ENCODE measurements around the gene COL1A2. TPM values are rescaled to one million over a fixed set of nuclear protein-coding genes. Genes with fewer than 3 reads are reported as not detected.

COL1A2 gene
- total RNA-seq, 2 experiments from 2014 or later = 0.11 to 0.19 TPM

DNA sequence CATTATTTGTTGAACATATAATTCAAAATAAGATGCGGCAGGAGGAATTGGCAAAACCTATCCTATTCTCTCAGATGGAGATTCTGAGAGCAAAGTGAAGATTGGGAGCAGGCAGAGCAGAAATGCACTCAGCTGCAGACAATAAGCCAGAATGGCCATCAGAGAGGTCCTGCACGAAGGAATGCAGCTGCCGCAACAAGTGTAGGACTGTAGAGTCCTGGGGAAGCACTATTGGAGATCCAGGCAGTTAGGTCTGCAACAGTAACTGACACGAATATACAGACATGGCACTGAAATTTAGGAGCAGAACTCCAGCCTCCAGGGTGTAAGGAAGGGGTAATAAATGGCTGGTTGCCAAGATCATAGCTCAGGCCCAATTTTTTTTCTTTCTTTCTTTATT is 10.4 kb upstream of the COL1A2 start:
- H3K36me3 Mint-ChIP-seq (ENCODE audit: low read depth) = no peaks in the 10 kb centered on the region
- H3K27ac Mint-ChIP-seq = no peak overlapping the region
- CTCF ChIA-PET = interaction anchor here (0.9 kb wide), 1 partner anchor 52 kb away, joined by 3 read pairs; no protein-coding TSS in a partner anchor
- H3K4me1 Mint-ChIP-seq = no peaks in the 10 kb centered on the region
- no peak for DNase-seq
- POLR2A ChIA-PET = no interaction called here
- peaks cover 10% of the 10 kb centered on the region for H3K27me3 Mint-ChIP-seq
- ATAC-seq = no peak
- intact Hi-C loops (cut with DNase I, micrococcal nuclease) = no loop called here
- H3K4me3 Mint-ChIP-seq = no peak overlapping the region
- H3K9me3 Mint-ChIP-seq (ENCODE audit: low read depth) = no peaks in the 10 kb centered on the region

- CTCF ChIA-PET = interaction anchor here (0.6 kb wide), 1 partner anchor 10 kb away, joined by 3 read pairs; no protein-coding TSS in a partner anchor
- H3K4me1 Mint-ChIP-seq = no peaks in the 10 kb centered on the region
- intact Hi-C loops (cut with DNase I, micrococcal nuclease) = no loop called here
- no peak overlapping the region for H3K4me3 Mint-ChIP-seq
- peaks cover 15% of the 10 kb centered on the region for H3K27me3 Mint-ChIP-seq
- no peak for ATAC-seq
- H3K9me3 Mint-ChIP-seq (ENCODE audit: low read depth) = no peaks in the 10 kb centered on the region
- DNase-seq = no peak
- no peaks in the 10 kb centered on the region for H3K36me3 Mint-ChIP-seq (ENCODE audit: low read depth)
- H3K27ac Mint-ChIP-seq = no peak overlapping the region
- POLR2A ChIA-PET = no interaction called here
These were observed 8.3 kb upstream of the COL1A2 start for GRCh38 chr7:94386416-94386815.

DNA sequence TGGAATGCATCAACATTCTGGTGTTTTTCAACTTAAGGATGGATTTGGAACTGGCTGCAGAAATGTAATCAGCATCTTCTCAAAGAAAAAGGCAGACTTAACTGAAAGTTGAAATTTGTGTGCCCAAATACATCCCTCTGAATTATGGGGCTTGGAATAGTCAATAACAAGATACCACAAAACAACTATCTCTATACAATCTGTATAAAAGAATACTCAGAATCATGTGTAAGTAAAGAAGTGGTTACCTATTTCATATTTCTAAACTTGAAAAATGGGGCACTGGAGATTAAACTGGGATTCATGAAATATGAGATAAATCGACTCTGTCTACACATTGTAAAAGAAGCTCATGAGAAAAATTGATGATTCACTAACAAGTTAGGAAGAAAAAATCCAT is 6.2 kb upstream of the COL1A2 start:
- no peaks in the 10 kb centered on the region for H3K36me3 Mint-ChIP-seq (ENCODE audit: low read depth)
- no peaks in the 10 kb centered on the region for H3K4me1 Mint-ChIP-seq
- H3K27ac Mint-ChIP-seq = no peak overlapping the region
- ChIA-PET POLR2A (no interaction called here), CTCF (interaction anchor here (1.2 kb wide), 1 partner anchor 298 kb away, joined by 3 read pairs; no protein-coding TSS in a partner anchor)
- no peak overlapping the region for H3K4me3 Mint-ChIP-seq
- no peaks in the 10 kb centered on the region for H3K9me3 Mint-ChIP-seq (ENCODE audit: low read depth)
- peaks cover 19% of the 10 kb centered on the region for H3K27me3 Mint-ChIP-seq
- ATAC-seq (no peak), DNase-seq (no peak)
- intact Hi-C loops (cut with DNase I, micrococcal nuclease) = no loop called here

DNA sequence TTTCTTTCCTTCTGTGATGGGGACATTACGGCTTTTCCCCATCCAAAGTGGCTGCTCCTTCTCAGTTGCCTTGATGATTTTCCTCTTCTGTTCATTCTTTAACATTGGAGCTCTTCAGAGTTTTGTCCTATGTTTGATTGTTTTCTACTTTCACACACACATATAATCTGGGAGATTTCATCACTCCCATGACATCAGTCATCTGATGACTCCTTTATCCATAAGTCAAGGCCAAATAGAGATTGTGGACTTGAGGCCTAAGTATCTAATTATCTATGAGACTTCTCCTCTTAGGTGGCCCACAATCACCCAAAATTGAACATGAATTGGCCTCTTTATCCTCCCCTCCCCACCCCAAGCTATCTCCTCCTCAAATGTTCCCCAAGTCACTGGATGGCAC is 5.3 kb upstream of the COL1A2 start:
- ChIA-PET CTCF (no interaction called here), POLR2A (no interaction called here)
- ATAC-seq (no peak), DNase-seq (no peak)
- intact Hi-C loops (cut with DNase I, micrococcal nuclease) = no loop called here
- Mint-ChIP-seq H3K9me3 (ENCODE audit: low read depth) (no peaks in the 10 kb centered on the region), H3K4me3 (no peak overlapping the region), H3K27me3 (peaks cover 23% of the 10 kb centered on the region), H3K27ac (no peak overlapping the region), H3K36me3 (ENCODE audit: low read depth) (no peaks in the 10 kb centered on the region), H3K4me1 (no peaks in the 10 kb centered on the region)

GRCh38 chr7:94391726-94392392 is 2.8 kb upstream of the COL1A2 start:
- intact Hi-C loops (cut with DNase I, micrococcal nuclease) = loop anchor here (10.0 kb wide), 4 partner anchors 307 to 1147 kb away; no protein-coding TSS in a partner anchor
- DNase-seq (no peak), ATAC-seq (no peak)
- ChIA-PET POLR2A (no interaction called here), CTCF (no interaction called here)
- no peak overlapping the region for H3K4me3 Mint-ChIP-seq
- H3K9me3 Mint-ChIP-seq (ENCODE audit: low read depth) = no peaks in the 10 kb centered on the region
- no peak overlapping the region for H3K27ac Mint-ChIP-seq
- peaks cover 8% of the 10 kb centered on the region for H3K4me1 Mint-ChIP-seq
- no peaks in the 10 kb centered on the region for H3K36me3 Mint-ChIP-seq (ENCODE audit: low read depth)
- peaks cover 33% of the 10 kb centered on the region for H3K27me3 Mint-ChIP-seq

GRCh38 chr7:94392393-94392786 is 2.3 kb upstream of the COL1A2 start:
- Mint-ChIP-seq H3K27me3 (peaks cover 33% of the 10 kb centered on the region), H3K27ac (no peak overlapping the region), H3K9me3 (ENCODE audit: low read depth) (no peaks in the 10 kb centered on the region), H3K36me3 (ENCODE audit: low read depth) (no peaks in the 10 kb centered on the region), H3K4me3 (no peak overlapping the region), H3K4me1 (peaks cover 8% of the 10 kb centered on the region)
- POLR2A ChIA-PET = no interaction called here
- ATAC-seq = no peak
- CTCF ChIA-PET = no interaction called here
- DNase-seq = no peak
- intact Hi-C loops (cut with DNase I, micrococcal nuclease) = loop anchor here (10.0 kb wide), 4 partner anchors 308 to 1148 kb away; no protein-coding TSS in a partner anchor

DNA sequence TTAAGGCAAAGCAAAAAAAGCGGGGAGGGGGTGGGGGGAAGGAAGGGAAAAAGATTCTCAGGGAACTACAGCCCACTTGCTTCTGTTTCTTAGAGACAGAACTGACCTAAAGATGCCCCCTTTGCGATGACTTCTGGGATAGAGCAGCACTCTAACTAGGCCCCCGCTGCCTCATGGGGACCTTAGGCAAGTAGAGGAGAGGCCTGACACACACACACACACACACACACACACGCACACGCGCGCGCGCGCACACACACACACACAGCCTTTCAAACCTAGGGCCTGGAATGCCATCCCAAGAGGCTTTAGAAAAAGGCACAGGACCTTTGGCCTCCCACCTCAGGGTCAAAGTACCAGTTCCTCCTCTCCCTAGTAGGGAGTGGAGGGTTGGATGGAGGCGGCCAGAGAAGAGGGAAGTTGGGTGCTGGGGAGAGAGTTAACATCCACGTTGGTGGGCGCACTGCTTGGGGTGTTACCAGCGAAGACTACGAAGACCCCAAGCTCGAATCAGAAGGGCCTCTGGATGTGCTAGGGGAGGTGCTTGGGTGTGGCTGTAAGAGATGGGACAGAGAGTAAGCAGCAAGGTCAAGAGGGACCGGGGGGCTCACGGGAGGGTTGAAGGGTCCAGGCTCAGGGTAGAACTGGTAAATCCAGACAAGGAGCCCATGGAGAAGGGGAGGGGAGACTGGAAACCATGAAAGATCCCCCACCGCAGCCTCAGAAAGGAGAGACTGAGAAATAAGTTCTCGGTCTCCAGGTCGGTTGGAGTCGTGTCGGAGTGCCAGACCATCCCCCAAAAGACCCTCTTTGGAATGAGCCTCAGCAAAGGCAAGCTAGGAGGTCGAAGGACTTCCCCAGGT is 1.2 kb upstream of the COL1A2 start:
- intact Hi-C loops (cut with DNase I, micrococcal nuclease) = loop anchor here (2.0 to 10.0 kb wide), 6 partner anchors 309 to 1149 kb away; no protein-coding TSS in a partner anchor
- ChIA-PET CTCF (interaction anchor here (0.6 to 0.7 kb wide), 2 partner anchors 45 to 326 kb away, joined by 3 to 4 read pairs; no protein-coding TSS in a partner anchor), POLR2A (no interaction called here)
- no peak overlapping the region for H3K27ac Mint-ChIP-seq
- H3K4me1 Mint-ChIP-seq = peaks cover 8% of the 10 kb centered on the region
- no peaks in the 10 kb centered on the region for H3K36me3 Mint-ChIP-seq (ENCODE audit: low read depth)
- ATAC-seq (no peak), DNase-seq (no peak)
- no peaks in the 10 kb centered on the region for H3K9me3 Mint-ChIP-seq (ENCODE audit: low read depth)
- no peak overlapping the region for H3K4me3 Mint-ChIP-seq
- H3K27me3 Mint-ChIP-seq = peaks cover 30% of the 10 kb centered on the region

- Mint-ChIP-seq H3K9me3 (ENCODE audit: low read depth) (no peaks in the 10 kb centered on the region), H3K27ac (no peak overlapping the region), H3K4me1 (peaks cover 8% of the 10 kb centered on the region), H3K4me3 (no peak overlapping the region), H3K36me3 (ENCODE audit: low read depth) (no peaks in the 10 kb centered on the region), H3K27me3 (peaks cover 27% of the 10 kb centered on the region)
- intact Hi-C loops (cut with DNase I, micrococcal nuclease) = loop anchor here (2.0 to 10.0 kb wide), 6 partner anchors 309 to 1149 kb away; no protein-coding TSS in a partner anchor
- ATAC-seq (no peak), DNase-seq (no peak)
- CTCF ChIA-PET = interaction anchor here (0.6 to 0.7 kb wide), 2 partner anchors 45 to 327 kb away, joined by 3 to 4 read pairs; no protein-coding TSS in a partner anchor
- POLR2A ChIA-PET = no interaction called here
These were observed 622 bp upstream of the COL1A2 start for GRCh38 chr7:94394109-94394436.

GRCh38 chr7:94395141-94396036 is 694 bp downstream of the COL1A2 start:
- ATAC-seq = peak; percentile 80
- Mint-ChIP-seq H3K27me3 (peaks cover 23% of the 10 kb centered on the region), H3K27ac (no peak overlapping the region)

DNA sequence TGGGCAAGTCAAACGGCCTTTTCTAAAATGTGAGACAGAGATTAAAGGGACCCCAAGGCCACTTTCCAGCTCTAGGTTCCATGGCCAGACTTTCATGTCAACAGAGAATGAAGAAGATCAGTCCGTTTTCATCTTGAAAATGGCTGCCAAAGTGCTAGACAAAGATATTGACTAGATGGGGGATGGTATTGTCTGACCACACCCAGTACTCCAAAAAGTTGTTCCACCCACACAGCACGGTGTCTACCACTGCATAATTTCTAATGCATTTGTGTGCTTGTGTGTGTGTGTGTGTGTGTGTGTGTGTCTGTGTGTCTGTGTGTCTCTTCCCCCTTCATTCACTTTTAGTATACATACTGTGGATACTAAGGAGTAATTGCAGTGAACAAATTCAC is 1.3 kb downstream of the COL1A2 start:
- Mint-ChIP-seq H3K36me3 (ENCODE audit: low read depth) (no peaks in the 10 kb centered on the region), H3K4me3 (no peak overlapping the region), H3K27ac (no peak overlapping the region), H3K9me3 (ENCODE audit: low read depth) (no peaks in the 10 kb centered on the region), H3K27me3 (peaks cover 25% of the 10 kb centered on the region), H3K4me1 (peaks cover 8% of the 10 kb centered on the region)
- ATAC-seq (no peak), DNase-seq (no peak)
- intact Hi-C loops (cut with DNase I, micrococcal nuclease) = loop anchor here (5.0 to 10.0 kb wide), 7 partner anchors 109 to 1151 kb away; no protein-coding TSS in a partner anchor
- ChIA-PET POLR2A (no interaction called here), CTCF (interaction anchor here (1.6 kb wide), 1 partner anchor 19 kb away, joined by 3 read pairs; no protein-coding TSS in a partner anchor)

More at GRCh38 chr7:94395141-94396036, 694 bp downstream of the COL1A2 start:
- POLR2A ChIA-PET = no interaction called here
- H3K9me3 Mint-ChIP-seq (ENCODE audit: low read depth) = no peaks in the 10 kb centered on the region
- CTCF ChIA-PET = interaction anchor here (0.5 to 1.6 kb wide), 7 partner anchors 8 to 952 kb away, joined by 3 to 5 read pairs (median 3); no protein-coding TSS in a partner anchor
- peaks cover 8% of the 10 kb centered on the region for H3K4me1 Mint-ChIP-seq
- intact Hi-C loops (cut with DNase I, micrococcal nuclease) = loop anchor here (1.0 to 10.0 kb wide), 11 partner anchors 108 to 1151 kb away; no protein-coding TSS in a partner anchor
- DNase-seq = peak; percentile 41
- no peak overlapping the region for H3K4me3 Mint-ChIP-seq
- H3K36me3 Mint-ChIP-seq (ENCODE audit: low read depth) = no peaks in the 10 kb centered on the region

DNA sequence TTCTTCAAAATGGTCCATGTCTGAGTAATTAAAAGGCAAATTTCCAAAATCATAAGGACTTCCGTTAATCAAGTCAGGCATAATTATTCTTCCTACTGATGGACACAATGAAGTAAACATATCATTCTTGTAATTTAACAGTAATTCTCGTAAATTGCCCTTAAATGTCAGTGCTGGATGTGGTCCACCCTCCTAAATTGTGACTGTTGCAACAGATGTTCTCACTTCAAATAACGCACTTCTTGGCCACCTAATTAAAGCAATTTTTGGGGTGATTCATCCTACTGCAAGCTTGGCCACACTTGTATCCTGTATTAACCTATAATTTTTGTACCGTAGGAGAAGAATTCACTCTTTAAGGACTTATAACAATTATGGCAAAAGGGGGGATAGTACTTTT is 1.9 kb downstream of the COL1A2 start:
- ChIA-PET CTCF (interaction anchor here (0.5 to 1.6 kb wide), 2 partner anchors 19 to 767 kb away, joined by 3 read pairs; no protein-coding TSS in a partner anchor), POLR2A (no interaction called here)
- DNase-seq (no peak), ATAC-seq (no peak)
- Mint-ChIP-seq H3K36me3 (ENCODE audit: low read depth) (no peaks in the 10 kb centered on the region), H3K4me1 (peaks cover 8% of the 10 kb centered on the region), H3K9me3 (ENCODE audit: low read depth) (no peaks in the 10 kb centered on the region), H3K27ac (no peak overlapping the region), H3K27me3 (peaks cover 25% of the 10 kb centered on the region), H3K4me3 (no peak overlapping the region)
- intact Hi-C loops (cut with DNase I, micrococcal nuclease) = loop anchor here (5.0 to 10.0 kb wide), 7 partner anchors 109 to 1152 kb away; no protein-coding TSS in a partner anchor

All from activated CD4-positive, alpha-beta T cell treated with anti-CD3 and anti-CD28 coated beads for 36 hours (primary cell).